ENCODE data around the gene TRERF1. TPM values are rescaled to one million over a fixed set of nuclear protein-coding genes. Genes with fewer than 3 reads are reported as not detected.
"Not testable (repeated sequence)": the region's sequence is repeated elsewhere in the genome, so short reads cannot be mapped to it uniquely, and the experiment has no call there.

The TRERF1 gene
- total RNA-seq, 1 donor from 2014 or later: 47.9 TPM

DNA sequence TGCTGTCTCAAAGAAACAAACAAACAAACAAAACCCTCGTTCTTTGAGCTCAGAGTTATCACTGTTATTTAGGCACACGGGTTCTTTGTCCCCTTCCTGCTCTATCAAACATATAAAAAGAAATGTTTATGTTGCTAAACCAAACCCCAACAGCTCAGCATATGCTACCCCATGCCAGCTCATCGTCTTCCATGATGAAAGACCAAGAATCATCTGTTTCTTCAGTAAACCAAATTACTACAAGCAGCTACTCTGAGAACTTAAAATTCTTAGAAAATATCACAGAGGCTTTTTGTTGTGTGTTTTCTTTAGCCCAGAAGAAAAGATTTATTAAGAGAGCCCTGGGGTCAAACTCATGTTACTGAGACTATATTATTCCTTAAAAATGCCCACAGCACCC lies 4.7 kb downstream of the TRERF1 start:
- peaks cover 53% of the 10 kb centered on the region for H3K36me3 Mint-ChIP-seq (ENCODE audit: low read depth)
- peaks cover 78% of the 10 kb centered on the region for H3K4me1 Mint-ChIP-seq (ENCODE audit: low read depth)
- H3K27me3 Mint-ChIP-seq (ENCODE audit: insufficient read depth): no peaks in the 10 kb centered on the region
- peak overlapping the region; percentile 45 for H3K4me3 Mint-ChIP-seq
- H3K27ac Mint-ChIP-seq: no peak overlapping the region
- no peaks in the 10 kb centered on the region for H3K9me3 Mint-ChIP-seq
- DNase-seq (ENCODE audit: low spot score): no peak
- intact Hi-C loops (cut with micrococcal nuclease): no loop called here

DNA sequence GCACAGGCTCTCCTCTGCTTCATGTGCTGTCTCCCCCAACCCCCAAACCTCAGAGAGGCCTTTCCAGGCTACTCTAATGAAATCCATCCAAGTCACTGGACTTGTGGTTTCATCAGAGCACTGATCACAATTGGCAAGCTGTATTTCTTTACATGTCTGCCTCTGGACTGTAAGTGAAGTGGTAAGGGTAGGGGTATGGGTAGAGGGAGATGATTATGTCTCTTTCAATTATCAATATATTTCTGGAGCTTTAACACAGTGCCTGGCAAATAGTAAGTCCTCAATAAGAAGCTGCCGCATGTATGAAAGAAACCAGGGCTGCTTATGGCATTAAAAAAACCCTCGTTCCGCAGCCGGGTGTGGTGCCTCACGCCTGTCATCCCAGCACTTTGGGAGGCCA lies 5.4 kb downstream of the TRERF1 start:
- no peak for DNase-seq (ENCODE audit: low spot score)
- Mint-ChIP-seq H3K27me3 (ENCODE audit: insufficient read depth) (no peaks in the 10 kb centered on the region), H3K4me3 (no peak overlapping the region), H3K27ac (no peak overlapping the region), H3K4me1 (ENCODE audit: low read depth) (peaks cover 85% of the 10 kb centered on the region), H3K36me3 (ENCODE audit: low read depth) (peaks cover 54% of the 10 kb centered on the region), H3K9me3 (no peaks in the 10 kb centered on the region)
- intact Hi-C loops (cut with micrococcal nuclease): no loop called here

DNA sequence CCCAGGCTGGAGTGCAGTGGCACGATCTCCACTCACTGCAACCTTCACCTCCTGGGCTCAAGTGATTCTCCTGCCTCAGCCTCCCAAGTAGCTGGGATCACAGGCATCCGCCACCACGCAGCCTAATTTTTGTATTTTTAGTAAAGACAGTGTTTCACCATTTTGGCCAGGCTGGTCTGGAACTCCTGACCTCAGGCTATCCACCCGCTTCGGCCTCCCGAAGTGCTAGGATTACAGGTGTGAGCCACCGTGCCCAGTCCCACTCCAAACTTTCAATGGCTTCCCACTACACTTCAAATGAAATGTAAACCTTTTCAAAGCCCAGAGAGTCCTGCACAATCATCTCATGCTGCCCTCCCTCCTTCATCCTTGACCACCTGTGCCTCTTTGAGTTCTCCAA lies 5.8 kb downstream of the TRERF1 start:
- H3K9me3 Mint-ChIP-seq; intact Hi-C loops (cut with micrococcal nuclease); H3K27me3 Mint-ChIP-seq (ENCODE audit: insufficient read depth); H3K4me3 Mint-ChIP-seq; DNase-seq (ENCODE audit: low spot score): not testable (repeated sequence)
- Mint-ChIP-seq H3K36me3 (ENCODE audit: low read depth) (peaks cover 58% of the 10 kb centered on the region), H3K27ac (peak overlapping the region; percentile 48), H3K4me1 (ENCODE audit: low read depth) (peaks cover 89% of the 10 kb centered on the region)

DNA sequence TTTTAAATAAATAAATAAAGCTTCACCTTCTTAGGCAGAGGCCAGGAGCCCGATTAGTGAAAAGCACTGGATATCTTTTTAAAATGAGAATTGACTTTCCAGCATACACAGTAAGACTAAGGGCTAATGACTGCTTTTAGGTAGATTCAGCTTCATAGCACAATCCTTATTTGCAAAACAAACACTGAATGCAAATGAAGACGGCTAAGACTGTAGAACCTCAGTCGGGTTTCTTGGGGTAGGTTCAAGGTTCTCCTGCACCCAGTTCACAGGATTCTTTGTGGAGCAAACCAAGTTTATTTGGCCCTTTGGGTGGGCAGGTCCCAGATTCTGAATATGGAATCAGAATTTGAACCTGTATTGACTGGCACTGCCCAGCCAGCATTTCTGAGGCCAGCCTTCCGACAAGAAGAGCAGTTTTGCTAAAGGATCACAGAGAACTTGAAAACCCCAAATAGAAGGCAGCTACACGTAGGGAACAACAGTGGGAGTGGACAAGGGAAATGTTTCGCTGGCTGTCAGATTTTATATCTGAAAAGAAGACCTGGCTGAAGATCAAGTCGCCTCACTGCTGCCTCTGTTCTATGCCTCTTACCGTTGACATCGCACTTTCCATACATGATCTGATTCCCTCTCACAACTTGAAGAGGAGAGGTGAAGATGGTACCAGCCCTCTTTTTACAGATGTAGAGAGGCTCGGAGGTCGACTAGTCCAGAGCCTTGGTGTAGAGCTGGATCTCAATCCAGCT lies 8.2 kb downstream of the TRERF1 start:
- no peaks in the 10 kb centered on the region for H3K9me3 Mint-ChIP-seq
- intact Hi-C loops (cut with micrococcal nuclease): no loop called here
- DNase-seq (ENCODE audit: low spot score): no peak
- peaks cover 68% of the 10 kb centered on the region for H3K4me1 Mint-ChIP-seq (ENCODE audit: low read depth)
- no peak overlapping the region for H3K27ac Mint-ChIP-seq
- no peaks in the 10 kb centered on the region for H3K27me3 Mint-ChIP-seq (ENCODE audit: insufficient read depth)
- peaks cover 44% of the 10 kb centered on the region for H3K36me3 Mint-ChIP-seq (ENCODE audit: low read depth)
- no peak overlapping the region for H3K4me3 Mint-ChIP-seq

DNA sequence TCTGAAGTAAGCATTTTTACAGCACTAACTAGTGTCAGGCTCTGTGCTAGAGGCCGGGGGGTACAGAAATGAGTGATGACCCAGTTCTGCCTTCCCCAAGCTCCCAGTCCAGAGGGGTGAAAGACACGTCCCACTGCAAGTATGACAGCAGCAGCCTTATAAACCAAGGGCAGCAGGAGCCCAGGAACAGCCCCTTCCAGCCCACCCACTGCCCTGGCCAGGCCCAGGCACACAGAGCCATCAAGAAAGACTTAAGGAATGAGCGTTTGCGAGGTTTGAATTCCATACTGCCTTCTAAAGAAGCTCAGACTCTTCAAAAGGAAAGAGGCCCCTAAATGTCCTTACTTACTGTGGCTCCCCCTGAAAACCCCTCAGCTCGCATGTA lies 10.0 kb downstream of the TRERF1 start:
- no peaks in the 10 kb centered on the region for H3K27me3 Mint-ChIP-seq (ENCODE audit: insufficient read depth)
- DNase-seq (ENCODE audit: low spot score): no peak
- H3K9me3 Mint-ChIP-seq: no peaks in the 10 kb centered on the region
- no peak overlapping the region for H3K4me3 Mint-ChIP-seq
- peaks cover 31% of the 10 kb centered on the region for H3K36me3 Mint-ChIP-seq (ENCODE audit: low read depth)
- peaks cover 52% of the 10 kb centered on the region for H3K4me1 Mint-ChIP-seq (ENCODE audit: low read depth)
- intact Hi-C loops (cut with micrococcal nuclease): no loop called here
- H3K27ac Mint-ChIP-seq: no peak overlapping the region

DNA sequence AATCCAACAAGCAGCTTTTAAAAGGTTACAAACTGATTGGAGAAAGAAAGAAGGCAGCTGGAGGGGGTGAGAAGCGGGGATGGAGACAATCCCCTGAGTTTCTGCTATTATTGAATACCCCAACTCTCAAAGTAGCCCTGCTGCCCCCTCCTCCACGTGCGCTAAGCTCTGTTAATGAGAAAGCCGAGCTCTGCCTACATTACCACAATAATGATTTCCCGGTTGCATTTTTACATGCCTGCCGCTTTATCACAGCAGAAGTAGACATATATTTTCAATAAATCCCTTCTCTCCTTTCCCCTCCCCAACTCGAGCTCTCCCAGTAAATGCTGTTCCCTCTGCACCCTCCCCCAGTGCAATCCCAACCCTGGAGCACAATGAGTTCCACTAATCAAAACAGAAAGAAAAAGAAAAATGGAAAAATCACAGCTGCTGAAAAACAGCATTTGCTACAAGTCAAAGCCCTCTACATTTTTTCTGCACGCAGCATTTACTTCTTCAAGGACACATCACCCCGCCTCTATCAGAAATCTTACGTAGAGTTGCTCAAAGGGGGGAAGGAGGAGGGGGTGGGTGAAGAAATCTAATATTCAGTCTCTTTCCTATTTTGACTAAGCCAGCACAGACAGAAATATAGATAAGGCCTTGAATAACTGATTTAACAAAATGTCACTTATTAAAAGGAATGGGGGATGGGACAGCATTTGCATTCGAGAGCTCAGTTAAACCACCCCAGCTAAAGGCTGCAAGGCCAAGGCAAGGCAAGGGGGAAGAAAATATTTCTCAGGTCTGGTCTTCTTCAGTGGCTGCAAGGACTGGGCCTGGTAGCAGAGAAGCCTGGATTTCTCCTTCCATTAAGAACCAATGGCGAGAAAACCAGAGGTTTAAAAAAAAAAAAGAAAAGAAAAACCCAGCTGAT lies 10.7 kb downstream of the TRERF1 start:
- intact Hi-C loops (cut with micrococcal nuclease): no loop called here
- no peaks in the 10 kb centered on the region for H3K9me3 Mint-ChIP-seq
- H3K27me3 Mint-ChIP-seq (ENCODE audit: insufficient read depth): no peaks in the 10 kb centered on the region
- no peak overlapping the region for H3K27ac Mint-ChIP-seq
- peaks cover 48% of the 10 kb centered on the region for H3K4me1 Mint-ChIP-seq (ENCODE audit: low read depth)
- H3K4me3 Mint-ChIP-seq: no peak overlapping the region
- H3K36me3 Mint-ChIP-seq (ENCODE audit: low read depth): peaks cover 27% of the 10 kb centered on the region
- DNase-seq (ENCODE audit: low spot score): no peak

DNA sequence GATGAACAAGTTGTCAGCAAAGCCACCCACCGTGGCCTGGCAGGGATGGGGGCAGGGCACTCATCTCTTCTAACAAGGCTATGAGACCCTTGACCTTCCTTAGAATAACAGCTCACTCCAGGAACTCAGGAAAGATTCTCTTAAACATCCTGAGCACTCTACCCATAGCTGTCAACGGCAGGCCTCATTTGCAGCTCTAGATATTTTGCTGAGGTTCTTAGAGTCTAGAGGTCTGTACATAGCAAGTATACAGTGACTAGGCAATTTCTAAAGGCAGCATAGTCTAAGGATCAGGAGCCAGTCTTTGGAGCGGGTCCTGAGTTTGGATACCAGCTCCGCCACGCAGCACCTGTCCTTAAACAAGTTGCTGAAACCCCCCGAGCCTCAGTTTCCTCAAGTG lies 11.7 kb downstream of the TRERF1 start:
- no peak for DNase-seq (ENCODE audit: low spot score)
- Mint-ChIP-seq H3K9me3 (peaks cover 2% of the 10 kb centered on the region), H3K27me3 (ENCODE audit: insufficient read depth) (no peaks in the 10 kb centered on the region), H3K4me1 (ENCODE audit: low read depth) (peaks cover 38% of the 10 kb centered on the region), H3K36me3 (ENCODE audit: low read depth) (peaks cover 22% of the 10 kb centered on the region), H3K4me3 (no peak overlapping the region), H3K27ac (no peak overlapping the region)
- intact Hi-C loops (cut with micrococcal nuclease): no loop called here

DNA sequence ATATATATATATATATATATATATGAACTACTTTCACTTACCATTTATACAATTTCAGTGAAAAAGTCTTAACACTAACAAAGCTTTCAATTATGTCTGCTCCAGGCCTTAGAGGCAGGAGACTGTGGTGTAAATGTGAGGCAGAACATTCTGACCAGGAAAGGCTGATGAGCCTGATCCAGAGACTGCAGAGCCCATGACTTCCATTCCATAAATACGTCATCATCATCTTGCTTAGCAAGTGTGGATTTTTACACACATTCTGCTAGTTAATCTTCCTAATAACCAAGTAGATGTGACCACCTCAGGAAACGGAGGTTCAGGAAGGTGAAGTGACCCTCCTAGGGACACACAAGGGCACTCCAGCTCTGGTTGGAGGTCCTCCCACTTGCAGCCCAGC lies 14.9 kb downstream of the TRERF1 start:
- peaks cover 12% of the 10 kb centered on the region for H3K4me1 Mint-ChIP-seq (ENCODE audit: low read depth)
- no peaks in the 10 kb centered on the region for H3K27me3 Mint-ChIP-seq (ENCODE audit: insufficient read depth)
- H3K9me3 Mint-ChIP-seq: peaks cover 16% of the 10 kb centered on the region
- H3K27ac Mint-ChIP-seq: no peak overlapping the region
- H3K4me3 Mint-ChIP-seq: no peak overlapping the region
- DNase-seq (ENCODE audit: low spot score): no peak
- intact Hi-C loops (cut with micrococcal nuclease): no loop called here
- H3K36me3 Mint-ChIP-seq (ENCODE audit: low read depth): peaks cover 31% of the 10 kb centered on the region

DNA sequence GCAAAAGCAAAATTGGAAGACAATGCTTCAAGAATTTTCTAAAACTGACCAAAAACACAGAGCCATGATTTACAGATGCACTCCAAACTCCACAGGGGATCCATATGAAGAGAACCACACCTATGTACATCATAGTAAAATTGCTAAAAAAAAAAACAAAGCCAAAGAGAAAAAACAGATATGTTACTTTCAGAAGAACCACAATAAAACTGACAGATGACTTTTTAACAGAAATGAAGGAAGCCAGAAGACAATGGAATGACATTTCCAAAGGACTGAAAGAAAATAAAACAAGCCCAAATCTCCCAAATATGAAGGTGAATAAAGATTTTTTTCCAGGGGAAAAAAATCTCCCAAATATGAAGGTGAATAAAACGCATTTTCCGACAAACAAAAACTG lies 17.5 kb downstream of the TRERF1 start:
- Mint-ChIP-seq H3K4me3 (no peak overlapping the region), H3K27ac (no peak overlapping the region), H3K27me3 (ENCODE audit: insufficient read depth) (no peaks in the 10 kb centered on the region), H3K36me3 (ENCODE audit: low read depth) (peaks cover 41% of the 10 kb centered on the region), H3K4me1 (ENCODE audit: low read depth) (peaks cover 17% of the 10 kb centered on the region), H3K9me3 (peaks cover 16% of the 10 kb centered on the region)
- DNase-seq (ENCODE audit: low spot score): no peak
- intact Hi-C loops (cut with micrococcal nuclease): loop anchor here (1.0 kb wide), 1 partner anchor 44 kb away; no protein-coding TSS in a partner anchor

DNA sequence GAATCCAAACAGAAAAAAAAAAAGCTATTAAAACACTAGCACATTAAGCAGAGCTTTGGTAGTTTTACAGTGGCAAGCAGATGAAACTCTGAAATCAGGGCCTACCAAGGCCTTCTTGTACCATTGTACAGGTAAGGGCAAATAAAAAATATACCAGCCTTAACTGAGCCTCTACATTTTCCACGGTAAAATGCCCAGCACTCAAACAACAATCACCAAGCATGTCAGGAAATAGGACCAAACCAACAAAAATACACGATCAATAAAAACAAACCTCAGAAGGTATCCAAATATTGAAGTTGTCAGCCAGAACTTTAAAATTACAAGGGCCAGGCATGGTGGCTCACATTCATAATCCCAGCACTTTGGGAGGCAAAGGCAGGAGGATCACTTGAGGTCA lies 18.3 kb downstream of the TRERF1 start:
- intact Hi-C loops (cut with micrococcal nuclease): no loop called here
- Mint-ChIP-seq H3K4me3 (no peak overlapping the region), H3K27ac (no peak overlapping the region), H3K36me3 (ENCODE audit: low read depth) (peaks cover 43% of the 10 kb centered on the region), H3K27me3 (ENCODE audit: insufficient read depth) (no peaks in the 10 kb centered on the region), H3K9me3 (peaks cover 16% of the 10 kb centered on the region), H3K4me1 (ENCODE audit: low read depth) (peaks cover 25% of the 10 kb centered on the region)
- DNase-seq (ENCODE audit: low spot score): no peak

DNA sequence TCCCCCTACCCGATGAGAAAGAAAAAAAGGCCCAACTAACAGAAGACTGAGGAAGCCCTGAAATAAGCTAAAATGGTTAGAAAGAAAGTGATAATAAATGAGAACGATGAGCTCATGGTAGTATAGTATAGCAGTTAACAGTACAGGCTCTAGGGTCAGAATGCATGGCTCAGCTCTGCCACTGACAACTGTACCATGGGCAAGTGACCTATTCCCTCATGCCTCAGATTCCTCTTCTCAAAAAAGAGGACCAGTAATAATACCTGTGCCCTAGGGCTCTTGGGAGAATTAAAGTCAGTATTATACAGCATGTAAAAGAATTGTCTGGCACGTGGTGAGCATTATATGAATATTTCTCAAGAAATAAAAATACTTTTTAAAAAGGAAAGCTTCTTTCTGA lies 19.8 kb downstream of the TRERF1 start:
- no peak for DNase-seq (ENCODE audit: low spot score)
- Mint-ChIP-seq H3K27ac (no peak overlapping the region), H3K4me3 (no peak overlapping the region), H3K4me1 (ENCODE audit: low read depth) (peaks cover 32% of the 10 kb centered on the region), H3K27me3 (ENCODE audit: insufficient read depth) (no peaks in the 10 kb centered on the region), H3K9me3 (peaks cover 16% of the 10 kb centered on the region), H3K36me3 (ENCODE audit: low read depth) (peaks cover 47% of the 10 kb centered on the region)
- intact Hi-C loops (cut with micrococcal nuclease): no loop called here

DNA sequence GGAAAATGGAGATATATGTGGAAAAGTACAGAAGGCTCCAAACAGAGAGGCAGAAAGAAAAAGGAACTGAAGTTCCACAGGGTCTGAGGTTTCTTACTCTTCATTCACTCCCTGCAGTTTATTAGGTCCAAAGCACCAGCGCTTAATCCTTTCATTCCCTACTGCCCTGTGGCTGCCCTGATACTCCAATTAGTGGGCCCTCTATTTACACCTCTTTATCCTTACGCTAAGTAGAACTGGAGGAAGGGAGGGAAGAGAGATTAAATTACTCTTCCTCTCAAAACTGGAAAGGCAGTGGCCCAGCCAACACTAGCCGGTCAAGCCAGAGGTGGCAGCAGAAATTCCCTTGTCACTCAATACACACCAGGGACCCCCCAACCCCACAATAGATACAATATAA lies 20.4 kb downstream of the TRERF1 start:
- Mint-ChIP-seq H3K27ac (no peak overlapping the region), H3K9me3 (peaks cover 16% of the 10 kb centered on the region), H3K27me3 (ENCODE audit: insufficient read depth) (no peaks in the 10 kb centered on the region), H3K4me1 (ENCODE audit: low read depth) (peaks cover 35% of the 10 kb centered on the region), H3K4me3 (no peak overlapping the region), H3K36me3 (ENCODE audit: low read depth) (peaks cover 47% of the 10 kb centered on the region)
- intact Hi-C loops (cut with micrococcal nuclease): no loop called here
- DNase-seq (ENCODE audit: low spot score): no peak

DNA sequence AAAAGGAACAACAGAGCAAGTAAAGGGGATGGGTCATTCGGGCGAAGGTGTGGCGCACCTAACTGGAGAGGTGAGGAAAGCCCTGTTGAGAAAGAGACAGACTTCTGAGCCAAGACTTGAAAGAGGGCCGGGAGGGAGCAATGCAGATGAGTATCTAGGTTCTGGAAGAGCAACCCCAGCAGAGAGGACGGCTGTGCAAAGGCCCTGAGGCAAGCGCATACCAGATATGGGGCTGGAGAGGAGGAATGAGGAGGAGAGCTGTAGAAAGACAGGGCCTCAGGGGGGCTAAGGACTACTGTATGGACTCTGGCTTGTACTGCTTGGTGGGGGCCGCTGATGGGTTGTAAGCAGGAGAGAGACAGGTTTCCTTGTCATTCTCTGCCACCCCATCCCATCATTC lies 21.9 kb downstream of the TRERF1 start:
- Mint-ChIP-seq H3K27ac (no peak overlapping the region), H3K4me1 (ENCODE audit: low read depth) (peaks cover 47% of the 10 kb centered on the region), H3K27me3 (ENCODE audit: insufficient read depth) (no peaks in the 10 kb centered on the region), H3K36me3 (ENCODE audit: low read depth) (peaks cover 47% of the 10 kb centered on the region), H3K4me3 (no peak overlapping the region), H3K9me3 (peaks cover 12% of the 10 kb centered on the region)
- DNase-seq (ENCODE audit: low spot score): no peak
- intact Hi-C loops (cut with micrococcal nuclease): loop anchor here (10.0 kb wide), 1 partner anchor 205 kb away; no protein-coding TSS in a partner anchor

Measured in activated T-helper 1 cell treated with anti-CD3 and anti-CD28 coated beads, Interleukin-12 subunit alpha, Interleukin-12 subunit beta, Interleukin-2, Interleukin-4 antibody, amounts not matched to agents 30 ng/mL and 10 ng/mL and 1 ng/mL, durations not matched to agents 14 hours and 24 hours and 36 hours (primary cell).